Keratinocyte (primary cell): ENCODE measurements around the gene HACD1. TPM values are rescaled to one million over a fixed set of nuclear protein-coding genes. Genes with fewer than 3 reads are reported as not detected.

Experiments used
- DNase-seq: peaks from one replicate; pipeline ENCODE4 v3.0.0-alpha.2; 2011; ENCODE audit warnings: low read depth, missing footprints, low spot score
- FAIRE-seq: peaks from 2 replicates; lab custom pipeline; 2011; peaks lifted over from hg19 to GRCh38; lab: Jason Lieb, UNC
- H2AFZ ChIP-seq: 2 replicates; pipeline ENCODE4 v1.6.0; 2012; ENCODE audit warnings: low read length, control low read depth, inconsistent platforms; ENCODE audit not compliant: control insufficient read depth
- H3K27ac ChIP-seq: 2 replicates; pipeline ENCODE4 v1.5.1; 2011; ENCODE audit warnings: low read length; ENCODE audit not compliant: control insufficient read depth, insufficient read depth
- H3K27me3 ChIP-seq: 3 replicates; pipeline ENCODE4 v1.6.0; 2011; ENCODE audit warnings: low read length; ENCODE audit not compliant: control insufficient read depth, insufficient read depth; ENCODE audit errors: extremely low read depth
- H3K36me3 ChIP-seq, 2 experiments: 2 replicates in 1 of 2; 3 replicates in 1 of 2; pipeline ENCODE4 v1.5.1; 2011; ENCODE audit warnings: low read length in 2 of 2, mild to moderate bottlenecking in 1 of 2; ENCODE audit not compliant: control insufficient read depth in 2 of 2, insufficient read depth in 2 of 2; ENCODE audit errors: extremely low read depth in 1 of 2
- H3K4me1 ChIP-seq: 3 replicates; pipeline ENCODE4 v1.5.1; 2011; ENCODE audit warnings: low read length; ENCODE audit not compliant: control insufficient read depth, insufficient read depth; ENCODE audit errors: extremely low read depth
- H3K4me2 ChIP-seq: 3 replicates; pipeline ENCODE4 v1.6.0; 2011; ENCODE audit warnings: low read depth, low read length; ENCODE audit not compliant: control insufficient read depth, insufficient read depth; ENCODE audit errors: extremely low read depth
- H3K4me3 ChIP-seq, 3 experiments: fragments of 200-600 bp in 1 of 3; sonication (generic) in 1 of 3; 2 replicates in 2 of 3; 3 replicates in 1 of 3; pipeline ENCODE4 v1.5.1; 2011 to 2016; ENCODE audit warnings: low read length in 3 of 3, mild to moderate bottlenecking in 3 of 3, control low read depth in 2 of 3, inconsistent platforms in 1 of 3, low read depth in 1 of 3, mixed read lengths in 1 of 3, mixed run types in 1 of 3, moderate library complexity in 1 of 3; ENCODE audit not compliant: control insufficient read depth in 2 of 3, insufficient read depth in 2 of 3; ENCODE audit errors: extremely low read depth in 1 of 3
- H3K79me2 ChIP-seq: 2 replicates; pipeline ENCODE4 v1.6.0; 2012; ENCODE audit warnings: low read length; ENCODE audit not compliant: control insufficient read depth, insufficient read depth
- H3K9ac ChIP-seq: 3 replicates; pipeline ENCODE4 v1.6.0; 2011; ENCODE audit warnings: low read length; ENCODE audit not compliant: control insufficient read depth, insufficient read depth; ENCODE audit errors: extremely low read depth
- H3K9me1 ChIP-seq: 3 replicates; pipeline ENCODE4 v1.6.0; 2011; ENCODE audit warnings: low read length; ENCODE audit not compliant: control insufficient read depth, insufficient read depth; ENCODE audit errors: extremely low read depth
- H3K9me3 ChIP-seq: 2 replicates; pipeline ENCODE4 v1.5.1; 2012; ENCODE audit warnings: low read depth, low read length; ENCODE audit not compliant: control insufficient read depth
- H4K20me1 ChIP-seq: 3 replicates; pipeline ENCODE4 v1.6.0; 2011; ENCODE audit warnings: low read length; ENCODE audit not compliant: control insufficient read depth, insufficient read depth; ENCODE audit errors: extremely low read depth
- CTCF ChIP-seq, 3 experiments: IDR thresholded peaks in 1 of 3; conservative IDR thresholded peaks in 1 of 3; optimal IDR thresholded peaks in 1 of 3; 2 replicates in 2 of 3; 3 replicates in 1 of 3; pipeline versions ENCODE3 to v1.5.1; 2011; ENCODE audit warnings: low read length in 3 of 3, mild to moderate bottlenecking in 3 of 3, moderate library complexity in 2 of 3, control low read depth in 1 of 3, inconsistent platforms in 1 of 3; ENCODE audit not compliant: insufficient read depth in 2 of 3; ENCODE audit errors: extremely low read depth in 1 of 3
- EZH2 ChIP-seq: IDR thresholded peaks from one replicate; pipeline ENCODE4 v1.6.1; 2012; ENCODE audit warnings: inconsistent platforms, mild to moderate bottlenecking, low read length, moderate library complexity
- dilution Hi-C: fragments of 300-500 bp; cut with MboI; formaldehyde crosslinking; loops from one replicate; pipeline ENCODE4 v1.7.0; 2020; ENCODE audit warnings: low sequenced_read_pairs; ENCODE audit not compliant: extremely low pct_ligation_motif_present
- polyA plus RNA-seq, 5 experiments: library from polyadenylated mRNA; depleted of rRNA in 3 of 5; stranded (reverse) in 3 of 5; stranded (forward) in 1 of 5; unstranded in 1 of 5; fragments of >200 nt; gene quantifications; 1 replicate in 1 of 5; 2 replicates in 3 of 5; 3 replicates in 1 of 5; pipeline versions ENCODE4 v1.2.1 to v1.2.3, GENCODE V29; 2011 to 2012; ENCODE audit warnings: missing spikeins in 2 of 5, low read depth in 1 of 5, low replicate concordance in 1 of 5

Gene HACD1
- polyA plus RNA-seq, 1 donor (not counting 4 experiments of a cell fraction or from before 2014, with no cell fraction given), result 46.3 TPM

DNA sequence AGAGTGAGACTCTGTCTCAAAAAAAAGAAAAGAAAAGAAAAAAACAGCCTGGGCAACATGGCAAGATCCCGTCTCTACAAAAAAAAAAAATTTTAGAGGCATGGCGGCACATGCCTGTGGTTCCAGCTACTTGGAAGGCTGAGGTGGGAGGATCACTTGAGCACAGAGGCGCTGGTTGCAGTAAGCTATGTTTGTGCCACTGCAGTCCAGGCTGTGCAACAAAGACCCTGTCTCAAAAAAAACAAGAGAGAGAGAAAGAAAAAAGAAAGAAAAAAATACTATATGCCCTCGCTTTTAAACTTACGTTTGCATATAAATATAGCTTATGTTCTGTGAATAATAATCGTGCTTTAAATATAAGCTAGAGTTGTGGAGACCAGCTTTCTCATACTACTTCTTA, 11.2 kb downstream of the HACD1 start:
- no peak overlapping the region for H3K4me3 ChIP-seq
- H3K27me3 ChIP-seq, result no peaks in the 10 kb centered on the region
- FAIRE-seq (no peak), DNase-seq (no peak)
- no peak overlapping the region for H3K27ac ChIP-seq
- no peaks in the 10 kb centered on the region for H3K4me1 ChIP-seq
- H3K9me3 ChIP-seq, result no peaks in the 10 kb centered on the region
- no peaks in the 10 kb centered on the region for H3K9me1 ChIP-seq
- no peak overlapping the region for H3K9ac ChIP-seq
- peaks cover 0 to 1% of the 10 kb centered on the region in 2 experiments for H3K36me3 ChIP-seq
- H3K79me2 ChIP-seq, result no peaks in the 10 kb centered on the region
- no peaks in the 10 kb centered on the region for H4K20me1 ChIP-seq
- H2AFZ ChIP-seq, result no peak overlapping the region
- dilution Hi-C loops, result no loop called here
- no peak overlapping the region for H3K4me2 ChIP-seq
- TF ChIP-seq EZH2 (no peak), CTCF (optimal IDR thresholded peaks at IDR 0.05 in 1 of 3, IDR thresholded peaks at IDR 0.05 in 1 of 3, conservative IDR thresholded peaks at IDR 0.05 in 1 of 3; ENCODE audit: extremely low read depth in 1 of 3, insufficient read depth in 2 of 3, low read length in 3 of 3) (no peak)

DNA sequence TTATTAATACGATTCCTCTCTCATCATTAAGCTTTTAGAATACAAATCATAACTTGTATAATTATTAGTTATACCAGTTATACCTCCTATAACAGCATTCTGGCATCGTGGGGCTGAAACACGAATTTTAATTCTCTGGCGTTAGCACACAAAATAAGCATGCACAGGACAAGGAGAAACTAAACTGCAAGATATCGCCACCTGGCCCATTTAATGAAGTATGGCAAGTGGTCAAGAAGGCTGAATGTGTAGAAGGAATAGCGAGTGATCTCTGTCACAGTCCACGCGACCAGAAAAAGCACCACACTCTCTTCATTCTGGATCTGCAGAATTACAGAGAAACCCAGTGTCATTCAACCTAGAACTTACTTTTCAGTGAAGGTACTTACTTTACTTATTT, 18.1 kb downstream of the HACD1 start:
- Histone ChIP-seq H3K79me2 (no peaks in the 10 kb centered on the region), H3K27me3 (no peaks in the 10 kb centered on the region), H3K9me3 (no peaks in the 10 kb centered on the region), H3K36me3 (peaks cover 0 to 1% of the 10 kb centered on the region in 2 experiments), H3K27ac (no peak overlapping the region), H3K9ac (no peak overlapping the region), H2AFZ (no peak overlapping the region), H3K4me2 (no peak overlapping the region), H3K4me1 (no peaks in the 10 kb centered on the region), H4K20me1 (no peaks in the 10 kb centered on the region), H3K4me3 (no peak overlapping the region), H3K9me1 (no peaks in the 10 kb centered on the region)
- FAIRE-seq, result peak; percentile 55
- no peak for DNase-seq
- dilution Hi-C loops, result no loop called here
- TF ChIP-seq EZH2 (no peak), CTCF (optimal IDR thresholded peaks at IDR 0.05 in 1 of 3, IDR thresholded peaks at IDR 0.05 in 1 of 3, conservative IDR thresholded peaks at IDR 0.05 in 1 of 3; ENCODE audit: extremely low read depth in 1 of 3, insufficient read depth in 2 of 3, low read length in 3 of 3) (peak; percentile 5 to 53 (median 27))
